HuH-7 (cell line): Measurements from ENCODE around the gene CDH23.

ENCODE experiments used
- DNase-seq: peaks from one replicate; pipeline ENCODE4 v3.0.0; 2011; ENCODE audit warnings: low spot score

Gene CDH23

GRCh38 chr10:71369602-71370001, 27.1 kb upstream of the CDH23 start:
- DNase-seq = no peak

- no peak for DNase-seq
These were observed 26.7 kb upstream of the CDH23 start for GRCh38 chr10:71370031-71370430.

- DNase-seq = no peak
These were observed 25.0 kb upstream of the CDH23 start for GRCh38 chr10:71371750-71372166.

- DNase-seq = no peak
These were observed 23.7 kb upstream of the CDH23 start for GRCh38 chr10:71372882-71373495.

- DNase-seq = no peak
These were observed 22.1 kb upstream of the CDH23 start for GRCh38 chr10:71374481-71375233.

- no peak for DNase-seq
These were observed 20.8 kb upstream of the CDH23 start for GRCh38 chr10:71375952-71376351.

GRCh38 chr10:71378336-71379117, 18.2 kb upstream of the CDH23 start:
- no peak for DNase-seq

- DNase-seq = no peak
These were observed 17.5 kb upstream of the CDH23 start for GRCh38 chr10:71379118-71379766.

GRCh38 chr10:71380841-71381240, 15.9 kb upstream of the CDH23 start:
- DNase-seq = no peak

GRCh38 chr10:71381611-71382010, 15.1 kb upstream of the CDH23 start:
- no peak for DNase-seq

GRCh38 chr10:71382028-71382427, 14.7 kb upstream of the CDH23 start:
- no peak for DNase-seq

- DNase-seq = no peak
These were observed 14.0 kb upstream of the CDH23 start for GRCh38 chr10:71382757-71383156.

- peak; percentile 84 for DNase-seq
These were observed 12.6 kb upstream of the CDH23 start for GRCh38 chr10:71383972-71384687.

GRCh38 chr10:71388171-71388570, 8.5 kb upstream of the CDH23 start:
- DNase-seq = no peak

- DNase-seq = no peak
These were observed 8.0 kb upstream of the CDH23 start for GRCh38 chr10:71388583-71389310.

- DNase-seq = no peak
These were observed 6.8 kb upstream of the CDH23 start for GRCh38 chr10:71389768-71390460.

GRCh38 chr10:71390461-71390835, 6.3 kb upstream of the CDH23 start:
- no peak for DNase-seq

- DNase-seq = no peak
These were observed 5.6 kb upstream of the CDH23 start for GRCh38 chr10:71390921-71391690.

- DNase-seq = no peak
These were observed 5.0 kb upstream of the CDH23 start for GRCh38 chr10:71391701-71392100.

GRCh38 chr10:71392292-71392691, 4.4 kb upstream of the CDH23 start:
- no peak for DNase-seq
